KMS-11 (cell line): ENCODE measurements around the gene NFIB.

Experiments
- H2AFZ ChIP-seq: fragments of 200-600 bp; sonication (generic); 2 replicates; pipeline ENCODE4 v1.6.1; 2016; ENCODE audit warnings: antibody characterized with exemption, mixed run types, low read depth
- H3K27ac ChIP-seq: fragments of 200-600 bp; sonication (generic); 2 replicates; pipeline ENCODE4 v1.6.1; 2016; ENCODE audit warnings: mild to moderate bottlenecking, mixed run types
- H3K27me3 ChIP-seq: fragments of 200-600 bp; sonication (generic); 2 replicates; pipeline ENCODE4 v1.6.1; 2017; ENCODE audit warnings: mild to moderate bottlenecking, low read depth, mixed run types, moderate library complexity; ENCODE audit not compliant: insufficient read depth
- H3K36me3 ChIP-seq: fragments of 200-600 bp; sonication (generic); 2 replicates; pipeline ENCODE4 v1.6.1; 2017; ENCODE audit warnings: mild to moderate bottlenecking, mixed run types; ENCODE audit not compliant: insufficient read depth
- H3K4me1 ChIP-seq: fragments of 200-600 bp; sonication (generic); 2 replicates; pipeline ENCODE4 v1.6.1; 2016; ENCODE audit warnings: mild to moderate bottlenecking, low read depth, mixed run types; ENCODE audit not compliant: poor library complexity, severe bottlenecking
- H3K4me2 ChIP-seq: fragments of 200-600 bp; sonication (generic); 2 replicates; pipeline ENCODE4 v1.7.0; 2016; ENCODE audit warnings: mild to moderate bottlenecking, mixed run types
- H3K4me3 ChIP-seq: fragments of 200-600 bp; sonication (generic); IDR thresholded peaks from 2 replicates; pipeline ENCODE4 v1.6.1; 2017; ENCODE audit warnings: low read depth, low read length, mixed read lengths; ENCODE audit not compliant: insufficient read depth
- H3K79me2 ChIP-seq: fragments of 200-600 bp; sonication (generic); 2 replicates; pipeline ENCODE4 v1.6.1; 2016; ENCODE audit warnings: low read depth, mixed run types; ENCODE audit not compliant: insufficient read depth
- H3K9ac ChIP-seq: fragments of 200-600 bp; sonication (generic); 2 replicates; pipeline ENCODE4 v1.6.1; 2016; ENCODE audit warnings: mild to moderate bottlenecking, mixed run types
- H4K20me1 ChIP-seq: fragments of 200-600 bp; sonication (generic); 2 replicates; pipeline ENCODE4 v1.6.1; 2016; ENCODE audit warnings: mild to moderate bottlenecking, mixed run types; ENCODE audit not compliant: insufficient read depth
- CTCF ChIP-seq: fragments of 200-600 bp; sonication (generic); conservative IDR thresholded peaks from 2 replicates; pipeline ENCODE4 v1.6.1; 2017; ENCODE audit warnings: low read depth, mild to moderate bottlenecking, antibody characterized with exemption, low read length, moderate library complexity, mixed read lengths

NFIB gene

GRCh38 chr9:14346811-14347405 lies 33.0 kb upstream of the NFIB start:
- H3K4me2 ChIP-seq = no peak overlapping the region
- no peak for TF ChIP-seq CTCF
- no peaks in the 10 kb centered on the region for H4K20me1 ChIP-seq
- H3K9ac ChIP-seq = no peak overlapping the region
- no peak overlapping the region for H2AFZ ChIP-seq
- no peaks in the 10 kb centered on the region for H3K4me1 ChIP-seq
- H3K27me3 ChIP-seq = no peaks in the 10 kb centered on the region
- no peaks in the 10 kb centered on the region for H3K36me3 ChIP-seq
- no peak overlapping the region for H3K4me3 ChIP-seq
- no peak overlapping the region for H3K27ac ChIP-seq
- no peaks in the 10 kb centered on the region for H3K79me2 ChIP-seq

GRCh38 chr9:14346231-14346791 lies 32.4 kb upstream of the NFIB start:
- no peak overlapping the region for H3K4me2 ChIP-seq
- H3K4me3 ChIP-seq = no peak overlapping the region
- no peaks in the 10 kb centered on the region for H3K27me3 ChIP-seq
- H3K27ac ChIP-seq = no peak overlapping the region
- no peaks in the 10 kb centered on the region for H4K20me1 ChIP-seq
- no peak overlapping the region for H2AFZ ChIP-seq
- no peak overlapping the region for H3K9ac ChIP-seq
- no peaks in the 10 kb centered on the region for H3K4me1 ChIP-seq
- H3K36me3 ChIP-seq = no peaks in the 10 kb centered on the region
- no peak for TF ChIP-seq CTCF
- H3K79me2 ChIP-seq = no peaks in the 10 kb centered on the region

GRCh38 chr9:14345354-14346230 lies 31.7 kb upstream of the NFIB start:
- Histone ChIP-seq H3K4me1 (no peaks in the 10 kb centered on the region), H3K4me3 (no peak overlapping the region)

GRCh38 chr9:14344941-14345353 lies 31.0 kb upstream of the NFIB start:
- Histone ChIP-seq H3K4me2 (no peak overlapping the region), H3K27me3 (no peaks in the 10 kb centered on the region), H3K9ac (no peak overlapping the region), H3K4me1 (no peaks in the 10 kb centered on the region), H2AFZ (no peak overlapping the region), H3K79me2 (no peaks in the 10 kb centered on the region), H3K36me3 (no peaks in the 10 kb centered on the region), H4K20me1 (no peaks in the 10 kb centered on the region), H3K27ac (no peak overlapping the region), H3K4me3 (no peak overlapping the region)
- no peak for TF ChIP-seq CTCF

More at GRCh38 chr9:14345354-14346230, 31.7 kb upstream of the NFIB start:
- H3K27me3 ChIP-seq = no peaks in the 10 kb centered on the region
- no peaks in the 10 kb centered on the region for H3K79me2 ChIP-seq
- no peak overlapping the region for H3K27ac ChIP-seq
- TF ChIP-seq CTCF = no peak
- no peaks in the 10 kb centered on the region for H4K20me1 ChIP-seq
- H3K4me2 ChIP-seq = no peak overlapping the region
- H2AFZ ChIP-seq = no peak overlapping the region
- no peak overlapping the region for H3K9ac ChIP-seq
- no peaks in the 10 kb centered on the region for H3K36me3 ChIP-seq
